HG03558 (cell line): ENCODE data around the gene SUPT5H.

Experiments used
- ATAC-seq: cut with Tn5 transposase; IDR thresholded peaks from one replicate; pipeline ENCODE4 v1.9.1; 2021; ENCODE audit warnings: moderate number of reproducible peaks; ENCODE audit not compliant: unreplicated experiment; ENCODE audit errors: extremely low read depth

Gene SUPT5H

DNA sequence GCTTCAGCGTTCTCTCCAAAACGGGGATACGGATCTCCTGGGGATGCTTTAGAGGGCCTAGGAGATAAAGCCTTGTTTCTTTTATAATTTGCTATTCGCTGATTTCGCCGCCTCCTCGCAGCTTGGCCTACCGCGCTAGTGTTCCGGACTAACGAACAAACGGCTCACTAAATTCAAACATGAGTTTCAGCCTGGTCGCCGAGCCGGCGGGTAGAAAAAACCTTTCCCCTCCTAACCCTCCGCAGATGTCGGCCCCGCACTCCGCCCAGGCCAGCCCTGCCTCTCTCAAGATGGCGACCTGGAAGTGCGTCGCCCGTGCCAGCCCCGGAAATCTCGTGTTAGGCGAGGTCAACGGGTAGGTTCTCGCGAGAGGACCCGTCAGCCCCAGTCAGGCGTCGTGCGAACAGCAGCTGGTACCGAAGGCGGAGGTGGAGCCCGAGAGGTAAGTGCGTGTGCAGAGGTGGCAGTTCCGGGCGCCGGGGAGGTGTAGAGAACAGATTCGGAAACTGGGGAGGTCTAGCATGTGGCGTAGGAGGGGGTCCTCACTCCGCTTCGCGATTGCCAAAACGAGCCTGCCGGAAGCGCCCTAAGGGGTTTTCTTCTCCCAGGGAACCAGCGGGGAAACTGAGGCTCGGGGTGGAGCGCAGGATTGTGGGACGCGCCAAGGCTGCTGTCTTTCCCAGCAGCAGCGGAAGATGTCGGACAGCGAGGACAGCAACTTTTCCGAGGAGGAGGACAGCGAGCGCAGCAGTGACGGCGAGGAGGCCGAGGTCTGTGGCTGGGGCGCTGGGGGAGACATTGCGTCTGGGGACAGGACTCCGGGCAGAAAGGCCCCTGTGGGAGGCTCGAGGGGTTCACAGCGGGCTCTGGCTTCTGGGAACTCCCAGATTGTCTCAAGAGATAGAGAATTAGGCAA is at the start of gene SUPT5H:
Gene SUPT5H (plus strand): TSS at position 387 of the 916 bp plus-strand sequence. CDS start 309 bp downstream, at position 696.
- ATAC-seq: peak; percentile 66

DNA sequence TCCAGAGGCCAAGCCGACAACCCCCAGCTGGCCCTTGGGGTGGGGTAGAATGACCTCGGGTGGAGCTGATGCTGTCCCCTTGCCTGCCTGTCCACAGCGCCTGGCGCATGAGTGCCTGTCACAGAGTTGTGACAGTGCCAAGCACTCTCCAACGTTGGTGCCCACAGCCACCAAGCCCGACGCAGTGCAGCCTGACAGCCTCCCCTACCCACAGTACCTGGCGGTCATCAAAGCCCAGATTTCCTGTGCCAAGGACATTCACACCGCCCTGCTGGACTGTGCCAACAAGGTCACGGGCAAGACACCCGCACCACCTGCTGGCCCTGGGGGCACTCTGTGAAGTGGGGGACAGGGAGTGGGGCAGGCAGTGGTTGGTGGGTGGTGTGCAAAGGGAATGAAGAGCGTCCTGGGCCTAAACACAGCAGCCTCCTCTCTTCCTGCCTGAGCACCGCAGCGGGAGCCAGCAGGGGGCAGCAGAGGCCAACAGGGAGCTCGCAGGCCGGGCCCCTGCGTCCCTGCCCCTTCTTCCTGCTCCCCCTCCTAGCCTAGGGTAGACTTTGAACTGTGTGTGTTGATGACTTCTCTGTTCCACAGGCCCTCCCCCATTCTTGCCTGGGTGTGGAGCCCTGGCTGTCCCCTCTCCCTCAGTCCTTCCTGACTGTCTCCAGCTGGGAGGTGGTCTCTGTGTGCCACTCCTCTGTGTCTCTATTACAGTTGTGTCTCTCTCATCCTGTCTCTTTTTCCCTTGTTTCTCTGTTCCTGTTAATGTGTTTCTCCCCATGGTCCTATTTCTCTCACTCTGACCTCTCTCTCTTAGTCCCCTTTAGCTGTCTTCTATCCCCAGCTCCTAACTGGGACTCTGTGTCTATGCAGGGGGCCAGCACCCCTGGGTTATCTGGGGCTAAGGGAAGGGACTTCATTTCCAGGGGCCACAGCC is 47.8 kb upstream of the SUPT5H start:
- no peak for ATAC-seq

DNA sequence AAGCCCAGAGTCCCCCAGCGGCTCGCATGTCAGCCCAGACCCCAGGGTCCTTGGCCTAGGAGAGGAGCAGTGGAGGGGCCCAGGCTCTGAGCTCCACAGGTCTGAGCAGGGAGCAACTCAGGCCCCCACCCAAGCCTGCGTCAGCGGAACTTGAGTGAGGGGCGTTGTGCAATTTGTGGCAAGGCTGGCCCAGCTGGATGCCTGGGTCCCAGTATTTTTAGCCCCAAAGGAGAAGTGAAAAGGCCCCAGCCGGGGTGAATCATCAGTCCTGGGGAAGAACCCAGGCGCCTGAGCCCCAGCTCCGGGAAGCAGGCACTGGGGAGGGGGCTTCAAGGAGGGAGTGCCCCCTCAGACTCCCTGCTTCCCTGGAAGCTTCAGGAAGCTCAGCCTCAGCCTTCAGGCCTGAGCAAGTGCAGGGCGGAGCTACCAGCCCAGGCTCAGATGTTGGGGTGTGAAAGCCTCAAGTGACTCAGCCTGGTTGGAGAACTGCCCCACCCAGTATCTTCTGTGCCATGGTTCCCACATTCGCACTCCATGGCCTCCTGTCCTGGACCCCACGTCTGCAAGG is 47.0 kb upstream of the SUPT5H start:
- no peak for ATAC-seq

DNA sequence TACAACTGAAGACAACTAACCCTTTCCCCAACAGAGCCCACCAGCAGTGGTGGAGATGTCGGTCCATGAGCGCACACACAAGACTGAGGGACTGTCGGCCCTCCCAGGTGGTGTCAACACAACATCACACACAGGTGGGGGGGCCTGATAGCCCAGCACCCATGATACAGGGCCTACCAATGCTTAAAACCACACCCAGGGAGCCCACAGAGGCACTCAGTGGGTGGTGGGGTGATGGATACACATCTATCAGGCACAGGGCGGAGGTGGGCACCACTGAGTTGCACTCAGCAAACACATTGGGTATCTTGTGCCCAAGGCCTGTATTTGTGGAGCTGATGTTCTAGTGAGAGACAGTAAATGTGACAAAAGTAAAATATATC is 45.7 kb upstream of the SUPT5H start:
- no peak for ATAC-seq

DNA sequence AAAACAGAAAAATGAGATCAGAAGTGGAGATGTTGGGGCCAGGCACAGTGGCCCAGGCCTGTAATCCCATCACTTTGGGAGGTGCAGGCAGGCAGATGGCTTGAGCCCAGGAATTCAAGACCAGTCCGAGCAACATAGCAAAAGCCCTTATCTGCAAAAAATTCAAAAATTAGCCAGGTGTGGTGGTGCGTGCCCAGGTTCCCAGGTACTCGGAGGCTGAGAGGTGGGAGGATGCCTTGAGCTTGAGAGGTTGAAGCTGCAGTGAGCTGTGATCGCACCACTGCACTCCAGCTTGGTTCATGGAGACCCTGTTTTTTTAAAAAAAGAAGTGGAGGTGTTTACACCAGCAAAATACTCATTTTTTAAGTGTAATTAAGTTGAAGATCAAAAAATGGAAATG is 45.3 kb upstream of the SUPT5H start:
- ATAC-seq: no peak

DNA sequence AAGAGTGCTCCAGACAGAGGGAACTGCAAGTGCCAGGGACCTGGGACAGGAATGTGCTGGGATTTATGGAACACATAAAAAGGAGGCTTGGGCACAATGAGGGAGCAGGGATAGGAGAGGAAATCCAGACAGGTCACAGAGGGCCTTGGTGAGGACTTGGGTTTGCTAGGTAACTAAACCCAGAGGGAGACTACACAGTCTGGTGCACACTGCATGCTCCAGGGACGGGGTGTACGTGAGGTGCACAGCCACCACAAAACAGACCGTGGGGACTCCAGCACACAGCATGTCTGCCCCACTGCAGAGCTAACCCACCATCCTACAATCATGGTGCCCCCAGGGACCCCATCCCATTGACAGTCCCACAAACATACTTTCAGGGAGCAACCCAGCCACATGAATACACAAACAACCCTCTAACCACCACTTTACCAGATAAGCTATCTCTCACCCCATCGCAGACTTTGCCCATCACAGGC is 44.3 kb upstream of the SUPT5H start:
- ATAC-seq: no peak

DNA sequence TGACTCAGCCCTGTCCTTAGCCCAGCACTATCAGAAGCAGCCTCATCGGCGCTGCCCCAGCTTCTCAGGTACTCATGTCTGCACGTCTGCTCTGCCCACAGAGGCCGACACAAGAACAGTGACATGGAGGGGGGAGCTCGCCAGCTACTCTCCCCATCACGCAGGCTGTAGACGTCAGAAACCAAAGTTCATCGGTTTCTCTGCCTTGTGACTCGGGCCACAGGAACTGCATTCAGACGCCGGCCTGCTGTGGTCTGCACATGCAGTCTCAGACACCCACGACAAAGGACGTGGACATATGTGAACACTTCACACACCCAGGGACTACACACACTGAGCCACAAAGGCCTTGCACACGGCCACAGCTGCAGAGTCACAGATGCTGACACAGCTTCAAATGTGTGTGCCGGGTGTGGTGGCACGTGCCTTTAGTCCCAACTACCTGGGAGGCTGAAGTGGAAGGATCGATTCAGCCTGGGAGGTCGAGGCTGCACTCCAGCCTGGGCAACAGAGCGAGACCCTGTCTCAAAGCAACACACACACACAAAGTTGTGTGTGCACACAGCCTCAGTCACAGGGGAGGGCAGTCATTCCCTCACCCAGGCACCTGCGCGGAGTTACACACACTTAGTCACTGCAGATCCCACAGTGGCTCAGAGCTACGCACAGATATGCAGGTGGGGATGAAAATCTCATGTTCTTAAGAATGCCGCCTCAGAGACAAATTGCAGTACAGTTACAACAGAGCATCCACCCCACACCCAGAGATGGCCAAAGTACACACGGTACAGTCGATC is 43.6 kb upstream of the SUPT5H start:
- no peak for ATAC-seq

DNA sequence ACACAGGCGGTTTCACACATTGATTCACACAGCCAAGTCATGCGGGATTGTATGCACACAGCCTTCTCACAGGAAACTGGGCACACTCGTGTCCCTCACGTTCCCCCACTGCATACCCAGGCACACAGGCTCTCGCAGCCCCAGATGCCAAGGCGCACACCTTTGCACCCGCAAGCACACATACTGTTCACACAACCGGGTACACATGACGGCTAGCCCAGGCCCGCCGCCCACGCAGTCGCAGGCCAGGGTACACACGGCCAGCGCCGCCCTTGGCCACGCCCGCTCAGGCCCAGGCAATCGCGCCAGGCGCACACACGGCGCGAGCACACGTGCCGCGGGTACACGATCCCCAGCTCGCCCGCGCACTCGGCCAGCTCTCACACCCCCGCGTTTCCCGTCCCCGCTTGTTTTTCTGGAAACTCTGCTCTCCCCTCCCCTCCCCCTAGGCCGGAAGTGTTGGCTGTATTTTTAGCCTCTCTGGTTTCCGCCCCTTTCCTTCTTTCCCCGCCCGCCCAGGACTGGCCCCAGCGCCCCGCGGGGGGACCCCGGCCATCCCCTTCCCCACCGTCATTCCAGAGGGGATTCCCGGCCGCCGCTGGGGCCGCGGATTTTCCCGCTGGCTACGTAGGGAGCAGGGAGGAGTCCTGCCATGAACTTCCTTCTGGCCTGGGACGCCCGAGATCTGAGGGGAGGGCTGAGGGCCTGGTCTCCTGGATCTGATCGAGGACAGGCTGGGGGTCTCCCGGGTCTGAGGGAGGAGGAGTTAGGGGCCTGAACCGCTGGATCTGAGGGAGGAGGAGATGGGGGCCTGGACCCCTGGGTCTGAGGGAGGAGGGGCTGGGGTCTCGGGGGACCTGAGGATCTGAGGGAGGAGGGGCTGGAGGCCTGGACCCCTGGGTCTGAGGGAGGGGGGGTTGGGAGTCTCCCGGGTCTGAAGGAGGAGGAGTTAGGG is 42.8 kb upstream of the SUPT5H start:
- ATAC-seq: no peak

DNA sequence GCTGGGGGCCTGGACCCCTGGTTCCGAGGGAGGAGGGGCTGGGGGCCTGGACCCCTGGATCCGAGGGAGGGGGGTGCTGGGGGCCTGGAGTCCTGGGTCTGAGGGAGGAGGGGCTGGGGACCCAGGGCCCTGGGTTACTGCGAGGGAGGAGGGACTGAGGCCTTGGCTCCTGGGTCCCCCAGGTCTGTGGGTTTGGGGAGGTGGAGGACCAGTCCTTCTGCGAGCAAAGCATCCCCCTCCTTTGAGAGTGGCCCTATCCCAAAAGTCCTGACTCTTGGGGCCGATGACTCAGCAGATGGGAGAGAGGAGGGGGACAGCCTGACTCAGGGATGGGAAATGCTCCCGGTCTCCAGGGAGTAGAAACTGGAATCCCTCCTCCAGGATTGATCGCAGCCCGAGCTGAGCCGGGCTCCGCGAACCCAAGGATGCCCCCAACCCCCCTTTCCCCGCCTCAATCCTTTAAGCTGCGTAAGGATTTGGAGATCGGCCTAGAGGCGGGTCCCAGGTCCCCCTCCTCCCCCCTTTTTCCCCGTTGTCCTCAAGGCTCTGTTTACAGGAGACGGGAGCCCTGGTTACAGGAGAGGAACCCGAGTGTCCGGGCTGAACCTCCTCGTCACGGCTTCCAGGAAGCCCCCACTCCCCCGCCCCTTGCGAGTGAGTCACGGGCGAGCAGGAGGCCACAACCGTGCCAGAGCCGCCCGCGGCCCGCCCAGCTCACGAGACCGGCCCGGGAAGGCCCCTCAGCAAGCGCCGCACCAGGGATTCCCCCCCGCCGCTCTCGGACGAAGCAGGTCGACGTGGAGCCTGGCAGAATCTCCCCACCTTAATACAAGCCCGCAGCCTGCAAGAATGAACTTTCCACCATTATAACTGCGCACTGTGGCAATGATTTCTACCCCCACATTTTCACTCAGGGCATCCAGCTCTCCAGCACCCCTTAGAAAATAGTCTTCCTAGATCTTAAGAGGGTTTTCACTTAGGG is 41.8 kb upstream of the SUPT5H start:
- ATAC-seq: no peak

DNA sequence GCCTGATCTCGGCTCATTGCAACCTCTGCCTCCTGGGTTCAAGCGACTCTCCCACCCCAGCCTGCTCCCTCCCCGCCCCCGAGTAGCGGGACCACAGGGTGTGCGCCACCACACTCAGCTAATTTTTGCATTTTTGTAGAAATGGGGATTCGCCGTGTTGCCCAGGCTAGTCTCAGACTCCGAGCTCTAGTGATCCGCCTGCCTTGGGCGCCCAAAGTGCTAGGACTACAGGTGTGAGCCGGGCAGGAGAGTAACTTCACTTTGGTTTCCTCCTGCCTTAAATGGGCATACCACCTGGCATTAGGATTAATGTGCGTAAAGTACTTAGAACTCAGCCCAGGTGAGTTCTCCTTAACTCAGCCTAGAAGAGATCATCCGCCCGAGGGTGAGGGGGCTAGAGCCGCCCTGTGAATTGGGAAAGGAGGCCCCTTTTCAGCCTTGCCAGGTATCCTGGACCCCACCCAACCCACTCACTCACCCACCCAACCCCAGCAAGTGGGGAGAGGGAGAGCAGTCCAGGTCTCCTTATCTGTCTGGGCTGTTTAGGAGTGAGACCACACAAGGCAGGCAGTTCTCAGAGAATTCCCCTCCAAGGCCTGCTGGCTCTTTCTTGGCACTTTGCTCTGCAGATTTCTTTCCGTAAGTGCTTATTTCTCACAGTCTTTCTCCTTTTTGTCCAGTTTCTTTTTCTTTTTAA is 40.0 kb upstream of the SUPT5H start:
- no peak for ATAC-seq

DNA sequence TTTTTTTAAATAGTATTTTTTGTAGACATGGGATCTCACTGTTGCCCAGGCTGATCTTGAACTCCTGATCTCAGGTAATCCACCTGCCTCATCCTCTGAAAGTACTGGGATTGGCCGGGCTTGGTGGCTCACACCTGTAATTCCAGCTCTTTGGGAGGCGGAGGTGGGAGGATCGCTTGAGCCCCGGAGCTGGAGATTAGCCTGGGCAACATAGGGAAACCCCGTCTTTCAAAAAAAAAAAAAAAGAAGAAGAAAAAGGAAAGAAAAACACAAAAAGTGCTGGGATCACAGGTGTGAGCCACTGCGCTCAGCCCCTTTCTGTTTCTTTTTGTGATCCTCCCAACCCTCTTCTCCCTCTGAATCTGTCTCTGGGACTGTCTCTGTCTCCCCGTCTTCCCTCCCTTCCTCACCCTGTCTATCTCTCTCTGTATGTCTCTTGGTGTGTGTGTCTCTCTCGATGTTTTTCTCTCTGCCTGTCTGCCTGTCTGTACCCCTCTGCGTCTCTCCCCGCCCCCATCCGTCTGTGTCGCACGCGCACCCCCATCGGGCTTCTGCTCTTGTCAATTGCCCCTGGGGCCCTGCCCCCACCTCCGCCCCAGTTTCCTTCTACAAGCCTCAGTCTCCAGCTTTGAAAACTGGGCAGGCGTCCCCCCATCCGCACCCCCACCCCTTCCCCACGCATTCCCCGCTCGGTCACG is 39.3 kb upstream of the SUPT5H start:
- ATAC-seq: no peak

DNA sequence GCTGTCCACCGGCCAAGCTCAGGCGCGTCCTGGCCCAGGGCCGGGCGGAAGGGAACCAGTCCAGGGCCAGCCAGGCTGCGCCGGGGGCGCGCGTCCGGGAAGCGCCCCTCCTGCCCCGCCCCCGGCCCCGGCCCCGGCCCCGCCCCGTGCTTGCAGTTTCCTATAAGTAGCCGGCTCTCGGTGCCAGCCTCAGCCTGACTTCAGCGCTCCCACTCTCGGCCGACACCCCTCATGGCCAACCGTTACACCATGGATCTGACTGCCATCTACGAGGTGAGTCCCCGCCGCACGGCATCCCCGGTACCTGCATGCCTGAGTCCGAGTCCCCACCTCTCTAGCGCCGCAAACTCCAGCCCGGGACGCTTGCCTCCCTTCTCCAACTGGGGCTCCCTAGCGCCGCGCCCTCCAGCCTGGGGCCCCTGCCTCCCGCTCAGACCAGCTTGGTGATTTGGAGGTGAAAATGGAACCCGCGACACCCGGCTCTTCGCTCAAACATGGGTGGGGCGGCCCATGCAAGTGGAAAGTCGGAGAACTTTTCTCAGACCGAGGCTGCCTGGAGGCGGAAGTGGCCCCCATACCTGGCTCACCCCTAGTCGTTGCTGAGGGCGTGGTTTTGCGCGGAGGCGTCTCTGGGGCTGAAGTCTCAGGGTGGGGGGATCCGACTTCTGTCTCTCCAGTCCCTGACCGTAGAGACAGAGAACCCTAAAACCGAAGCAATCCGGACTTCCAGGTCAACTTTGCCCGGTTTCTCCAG is 38.5 kb upstream of the SUPT5H start, which contains the start of gene ZFP36:
Gene ZFP36 (plus strand): TSS at position 192 of the 754 bp plus-strand sequence. CDS start 58 bp downstream, at position 250.
- no peak for ATAC-seq

DNA sequence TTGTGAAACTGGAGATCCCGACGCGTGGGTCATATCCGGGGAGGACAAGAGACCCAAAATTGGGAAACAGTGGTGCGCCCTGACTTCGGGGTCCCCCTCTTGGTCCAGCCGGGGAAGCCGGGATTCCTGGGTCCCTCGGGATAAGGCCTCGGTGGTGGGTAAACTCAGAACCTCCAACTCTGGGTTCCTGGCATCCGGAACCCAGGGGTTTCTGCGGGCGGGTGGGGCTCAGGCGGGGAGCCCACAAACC is 38.0 kb upstream of the SUPT5H start:
- ATAC-seq: no peak

DNA sequence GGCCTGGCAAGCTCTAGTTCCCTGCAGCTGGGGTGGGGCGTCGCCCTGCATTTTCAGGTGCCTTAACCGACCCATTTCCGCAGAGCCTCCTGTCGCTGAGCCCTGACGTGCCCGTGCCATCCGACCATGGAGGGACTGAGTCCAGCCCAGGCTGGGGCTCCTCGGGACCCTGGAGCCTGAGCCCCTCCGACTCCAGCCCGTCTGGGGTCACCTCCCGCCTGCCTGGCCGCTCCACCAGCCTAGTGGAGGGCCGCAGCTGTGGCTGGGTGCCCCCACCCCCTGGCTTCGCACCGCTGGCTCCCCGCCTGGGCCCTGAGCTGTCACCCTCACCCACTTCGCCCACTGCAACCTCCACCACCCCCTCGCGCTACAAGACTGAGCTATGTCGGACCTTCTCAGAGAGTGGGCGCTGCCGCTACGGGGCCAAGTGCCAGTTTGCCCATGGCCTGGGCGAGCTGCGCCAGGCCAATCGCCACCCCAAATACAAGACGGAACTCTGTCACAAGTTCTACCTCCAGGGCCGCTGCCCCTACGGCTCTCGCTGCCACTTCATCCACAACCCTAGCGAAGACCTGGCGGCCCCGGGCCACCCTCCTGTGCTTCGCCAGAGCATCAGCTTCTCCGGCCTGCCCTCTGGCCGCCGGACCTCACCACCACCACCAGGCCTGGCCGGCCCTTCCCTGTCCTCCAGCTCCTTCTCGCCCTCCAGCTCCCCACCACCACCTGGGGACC is 37.6 kb upstream of the SUPT5H start:
- no peak for ATAC-seq
